Endodermal cell (in vitro differentiated cells): ENCODE data around the gene CST9. TPM values are rescaled to one million over a fixed set of nuclear protein-coding genes. Genes with fewer than 3 reads are reported as not detected.

Experiments
- DNase-seq: peaks from one replicate; pipeline ENCODE4 v3.0.0-alpha.2; 2017
- H3K27ac ChIP-seq: 2 replicates; pipeline ENCODE4 v1.5.1; 2013; ENCODE audit warnings: mild to moderate bottlenecking, low read depth, low read length, moderate library complexity
- H3K27me3 ChIP-seq: 2 replicates; pipeline ENCODE4 v1.6.1; 2013; ENCODE audit warnings: mild to moderate bottlenecking, low read length, moderate library complexity; ENCODE audit not compliant: insufficient read depth, control insufficient read depth, poor library complexity, severe bottlenecking
- H3K36me3 ChIP-seq: 2 replicates; pipeline ENCODE4 v1.7.0; 2013; ENCODE audit warnings: mild to moderate bottlenecking, low read length, moderate library complexity; ENCODE audit not compliant: control insufficient read depth, insufficient read depth
- H3K4me1 ChIP-seq: one replicate; pipeline ENCODE4 v1.7.0; 2013; ENCODE audit warnings: low read length; ENCODE audit not compliant: control insufficient read depth, insufficient read depth
- H3K4me3 ChIP-seq: 2 replicates; pipeline ENCODE4 v1.5.1; 2013; ENCODE audit warnings: mild to moderate bottlenecking, low read length, moderate library complexity
- H3K9ac ChIP-seq: 2 replicates; pipeline ENCODE4 v1.6.1; 2013; ENCODE audit warnings: mild to moderate bottlenecking, low read length, moderate library complexity; ENCODE audit not compliant: poor library complexity, severe bottlenecking; ENCODE audit errors: extremely low read depth
- H3K9me3 ChIP-seq: 2 replicates; pipeline ENCODE4 v1.6.1; 2013; ENCODE audit warnings: mild to moderate bottlenecking, low read length, moderate library complexity; ENCODE audit not compliant: control insufficient read depth
- H3K27ac Mint-ChIP-seq: 2 replicates; pipeline ENCODE4 v1.8.0; 2020; ENCODE audit warnings: mixed read lengths
- H3K27me3 Mint-ChIP-seq: 2 replicates; pipeline ENCODE4 v1.8.0; 2021; ENCODE audit warnings: mild to moderate bottlenecking, mixed read lengths; ENCODE audit not compliant: insufficient read depth
- H3K36me3 Mint-ChIP-seq: 2 replicates; pipeline ENCODE4 v1.8.0; 2020; ENCODE audit warnings: low read depth, mixed read lengths
- H3K4me1 Mint-ChIP-seq: 2 replicates; pipeline ENCODE4 v1.8.0; 2020; ENCODE audit warnings: mixed read lengths
- H3K4me3 Mint-ChIP-seq: 2 replicates; pipeline ENCODE4 v1.8.0; 2020; ENCODE audit warnings: mild to moderate bottlenecking, moderate library complexity, mixed read lengths
- H3K9me3 Mint-ChIP-seq: 2 replicates; pipeline ENCODE4 v1.8.0; 2020; ENCODE audit warnings: mild to moderate bottlenecking, mixed read lengths
- whole genome bisulfite sequencing, 2 experiments: methylation state at CpG; one replicate each; pipeline versions ENCODE4 v1.1.5 to v1.1.7; 2013; ENCODE audit warnings: missing lambda C conversion rate in 2 of 2, mixed read lengths in 1 of 2; ENCODE audit not compliant: insufficient coverage in 1 of 2, insufficient read length in 1 of 2; 5-methylcytosine and 5-hydroxymethylcytosine counted together
- total RNA-seq, 2 donors: library from RNA; stranded (reverse); fragmentation: NEBNext Ultra II Directional in 1 of 2; extraction: Animal tissue kit (Norgen Biotek cat#: 25700) in 1 of 2; gene quantifications; 2 replicates in 1 of 2; 3 replicates in 1 of 2; pipeline ENCODE4 v1.2.1, GENCODE V29; 2021
- TF ChIP-seq, protein P1 (sequence below): fragments of 200-600 bp; sonication (generic); conservative IDR thresholded peaks from 2 replicates; pipeline ENCODE4 v1.5.0; 2021; ENCODE audit warnings: antibody characterized with exemption, mild to moderate bottlenecking

The CST9 gene
- total RNA-seq, 2 donors from 2014 or later = not detected

DNA sequence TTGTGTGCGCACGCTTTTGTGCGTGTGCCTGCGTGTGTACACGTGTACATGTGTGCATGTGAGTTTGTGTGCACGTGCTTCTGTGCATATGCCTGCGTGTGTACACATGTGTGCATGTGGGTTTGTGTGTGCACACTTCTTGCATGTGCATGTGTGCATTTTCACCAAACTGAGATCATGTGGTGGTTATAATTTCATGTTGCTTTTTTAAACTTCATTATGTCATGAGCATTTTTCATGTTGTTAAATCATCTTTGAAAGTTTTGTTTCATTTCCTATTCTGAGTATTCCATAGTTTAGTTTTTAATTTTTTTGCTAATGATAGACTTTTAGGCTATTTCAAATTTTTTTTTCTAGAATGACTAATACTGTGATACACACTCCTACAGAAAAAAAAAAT is 38.4 kb upstream of the CST9 start:
- TF ChIP-seq, protein P1, sequence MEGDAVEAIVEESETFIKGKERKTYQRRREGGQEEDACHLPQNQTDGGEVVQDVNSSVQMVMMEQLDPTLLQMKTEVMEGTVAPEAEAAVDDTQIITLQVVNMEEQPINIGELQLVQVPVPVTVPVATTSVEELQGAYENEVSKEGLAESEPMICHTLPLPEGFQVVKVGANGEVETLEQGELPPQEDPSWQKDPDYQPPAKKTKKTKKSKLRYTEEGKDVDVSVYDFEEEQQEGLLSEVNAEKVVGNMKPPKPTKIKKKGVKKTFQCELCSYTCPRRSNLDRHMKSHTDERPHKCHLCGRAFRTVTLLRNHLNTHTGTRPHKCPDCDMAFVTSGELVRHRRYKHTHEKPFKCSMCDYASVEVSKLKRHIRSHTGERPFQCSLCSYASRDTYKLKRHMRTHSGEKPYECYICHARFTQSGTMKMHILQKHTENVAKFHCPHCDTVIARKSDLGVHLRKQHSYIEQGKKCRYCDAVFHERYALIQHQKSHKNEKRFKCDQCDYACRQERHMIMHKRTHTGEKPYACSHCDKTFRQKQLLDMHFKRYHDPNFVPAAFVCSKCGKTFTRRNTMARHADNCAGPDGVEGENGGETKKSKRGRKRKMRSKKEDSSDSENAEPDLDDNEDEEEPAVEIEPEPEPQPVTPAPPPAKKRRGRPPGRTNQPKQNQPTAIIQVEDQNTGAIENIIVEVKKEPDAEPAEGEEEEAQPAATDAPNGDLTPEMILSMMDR = no peak
- WGBS, 2 experiments = 94 to 96% methylated on average over 6 to 7 of the region's 7 CpGs

GRCh38 chr20:23643659-23644058 is 37.9 kb upstream of the CST9 start:
- no peaks in the 10 kb centered on the region for H3K9me3 ChIP-seq
- Mint-ChIP-seq H3K4me3 (no peak overlapping the region), H3K36me3 (no peaks in the 10 kb centered on the region), H3K9me3 (no peaks in the 10 kb centered on the region), H3K27me3 (peaks cover 4% of the 10 kb centered on the region), H3K4me1 (peaks cover 2% of the 10 kb centered on the region), H3K27ac (no peak overlapping the region)
- DNase-seq = no peak
- H3K9ac ChIP-seq = no peak overlapping the region
- peaks cover 4% of the 10 kb centered on the region for H3K4me1 ChIP-seq
- H3K4me3 ChIP-seq = no peak overlapping the region
- TF ChIP-seq, protein P1 = no peak
- H3K36me3 ChIP-seq = no peaks in the 10 kb centered on the region
- 88 to 97% methylated on average over 5 of the region's 6 CpGs for WGBS, 2 experiments
- H3K27ac ChIP-seq = no peak overlapping the region
- H3K27me3 ChIP-seq = no peaks in the 10 kb centered on the region

More for the DNA sequence above, 38.4 kb upstream of the CST9 start:
- no peak overlapping the region for H3K4me3 ChIP-seq
- H3K9me3 ChIP-seq = no peaks in the 10 kb centered on the region
- Mint-ChIP-seq H3K27ac (no peak overlapping the region), H3K27me3 (peaks cover 4% of the 10 kb centered on the region), H3K9me3 (no peaks in the 10 kb centered on the region), H3K36me3 (no peaks in the 10 kb centered on the region), H3K4me1 (peaks cover 2% of the 10 kb centered on the region), H3K4me3 (no peak overlapping the region)
- no peaks in the 10 kb centered on the region for H3K27me3 ChIP-seq
- H3K27ac ChIP-seq = no peak overlapping the region
- H3K36me3 ChIP-seq = no peaks in the 10 kb centered on the region
- no peak for DNase-seq
- no peak overlapping the region for H3K9ac ChIP-seq
- peaks cover 4% of the 10 kb centered on the region for H3K4me1 ChIP-seq

GRCh38 chr20:23641936-23642751 is 36.4 kb upstream of the CST9 start:
- Histone ChIP-seq H3K27ac (no peak overlapping the region), H3K36me3 (no peaks in the 10 kb centered on the region), H3K4me1 (peaks cover 3% of the 10 kb centered on the region), H3K4me3 (no peak overlapping the region), H3K9ac (no peak overlapping the region), H3K9me3 (no peaks in the 10 kb centered on the region), H3K27me3 (no peaks in the 10 kb centered on the region)
- WGBS, 2 experiments = 70 to 77% methylated on average over 9 to 12 of the region's 12 CpGs
- Mint-ChIP-seq H3K9me3 (no peaks in the 10 kb centered on the region), H3K4me3 (no peak overlapping the region), H3K4me1 (peaks cover under 1% of the 10 kb centered on the region), H3K27ac (no peak overlapping the region), H3K27me3 (peaks cover 4% of the 10 kb centered on the region), H3K36me3 (no peaks in the 10 kb centered on the region)
- DNase-seq = no peak
- TF ChIP-seq, protein P1 = no peak
